KMS-11 (cell line): ENCODE data around the gene TPRN.

Source experiments
- H2AFZ ChIP-seq: fragments of 200-600 bp; sonication (generic); 2 replicates; pipeline ENCODE4 v1.6.1; 2016; ENCODE audit warnings: antibody characterized with exemption, mixed run types, low read depth
- H3K27ac ChIP-seq: fragments of 200-600 bp; sonication (generic); 2 replicates; pipeline ENCODE4 v1.6.1; 2016; ENCODE audit warnings: mild to moderate bottlenecking, mixed run types
- H3K27me3 ChIP-seq: fragments of 200-600 bp; sonication (generic); 2 replicates; pipeline ENCODE4 v1.6.1; 2017; ENCODE audit warnings: mild to moderate bottlenecking, low read depth, mixed run types, moderate library complexity; ENCODE audit not compliant: insufficient read depth
- H3K36me3 ChIP-seq: fragments of 200-600 bp; sonication (generic); 2 replicates; pipeline ENCODE4 v1.6.1; 2017; ENCODE audit warnings: mild to moderate bottlenecking, mixed run types; ENCODE audit not compliant: insufficient read depth
- H3K4me1 ChIP-seq: fragments of 200-600 bp; sonication (generic); 2 replicates; pipeline ENCODE4 v1.6.1; 2016; ENCODE audit warnings: mild to moderate bottlenecking, low read depth, mixed run types; ENCODE audit not compliant: poor library complexity, severe bottlenecking
- H3K4me2 ChIP-seq: fragments of 200-600 bp; sonication (generic); 2 replicates; pipeline ENCODE4 v1.7.0; 2016; ENCODE audit warnings: mild to moderate bottlenecking, mixed run types
- H3K4me3 ChIP-seq: fragments of 200-600 bp; sonication (generic); IDR thresholded peaks from 2 replicates; pipeline ENCODE4 v1.6.1; 2017; ENCODE audit warnings: low read depth, low read length, mixed read lengths; ENCODE audit not compliant: insufficient read depth
- H3K79me2 ChIP-seq: fragments of 200-600 bp; sonication (generic); 2 replicates; pipeline ENCODE4 v1.6.1; 2016; ENCODE audit warnings: low read depth, mixed run types; ENCODE audit not compliant: insufficient read depth
- H3K9ac ChIP-seq: fragments of 200-600 bp; sonication (generic); 2 replicates; pipeline ENCODE4 v1.6.1; 2016; ENCODE audit warnings: mild to moderate bottlenecking, mixed run types
- H4K20me1 ChIP-seq: fragments of 200-600 bp; sonication (generic); 2 replicates; pipeline ENCODE4 v1.6.1; 2016; ENCODE audit warnings: mild to moderate bottlenecking, mixed run types; ENCODE audit not compliant: insufficient read depth
- CTCF ChIP-seq: fragments of 200-600 bp; sonication (generic); conservative IDR thresholded peaks from 2 replicates; pipeline ENCODE4 v1.6.1; 2017; ENCODE audit warnings: low read depth, mild to moderate bottlenecking, antibody characterized with exemption, low read length, moderate library complexity, mixed read lengths

The TPRN gene

GRCh38 chr9:137160716-137161557 lies 39.6 kb downstream of the TPRN start:
- H3K9ac ChIP-seq = no peak overlapping the region
- peaks cover 40% of the 10 kb centered on the region for H3K4me1 ChIP-seq
- no peaks in the 10 kb centered on the region for H4K20me1 ChIP-seq
- H3K79me2 ChIP-seq = no peaks in the 10 kb centered on the region
- H3K27me3 ChIP-seq = peaks cover 29% of the 10 kb centered on the region
- H3K4me3 ChIP-seq = no peak overlapping the region
- H3K27ac ChIP-seq = no peak overlapping the region
- no peak for TF ChIP-seq CTCF
- no peak overlapping the region for H3K4me2 ChIP-seq
- no peak overlapping the region for H2AFZ ChIP-seq
- H3K36me3 ChIP-seq = no peaks in the 10 kb centered on the region

- Histone ChIP-seq H3K4me2 (peak overlapping the region; percentile 63; the same call in 1 of the 2 replicates), H3K4me3 (no peak overlapping the region), H3K79me2 (no peaks in the 10 kb centered on the region), H2AFZ (no peak overlapping the region), H4K20me1 (no peaks in the 10 kb centered on the region), H3K27me3 (peaks cover 20% of the 10 kb centered on the region), H3K9ac (no peak overlapping the region), H3K27ac (no peak overlapping the region), H3K4me1 (peaks cover 40% of the 10 kb centered on the region), H3K36me3 (no peaks in the 10 kb centered on the region)
- TF ChIP-seq CTCF = no peak
Measured at GRCh38 chr9:137160054-137160425, 40.5 kb downstream of the TPRN start.

- no peak for TF ChIP-seq CTCF
- peak overlapping the region; percentile 63 for H3K4me2 ChIP-seq
- H4K20me1 ChIP-seq = no peaks in the 10 kb centered on the region
- peaks cover 40% of the 10 kb centered on the region for H3K4me1 ChIP-seq
- peaks cover 13% of the 10 kb centered on the region; the same call in 1 of the 2 replicates for H3K27me3 ChIP-seq
- H3K79me2 ChIP-seq = no peaks in the 10 kb centered on the region
- H3K4me3 ChIP-seq = no peak overlapping the region
- H2AFZ ChIP-seq = peak overlapping the region; percentile 44; the same call in 1 of the 2 replicates
- H3K36me3 ChIP-seq = no peaks in the 10 kb centered on the region
- no peak overlapping the region for H3K27ac ChIP-seq
- H3K9ac ChIP-seq = no peak overlapping the region
Measured at GRCh38 chr9:137159105-137160053, 41.2 kb downstream of the TPRN start.

GRCh38 chr9:137158625-137159024 lies 41.9 kb downstream of the TPRN start:
- Histone ChIP-seq H2AFZ (peak overlapping the region; percentile 44; the same call in 1 of the 2 replicates), H3K4me3 (no peak overlapping the region), H4K20me1 (no peaks in the 10 kb centered on the region), H3K4me2 (peak overlapping the region; percentile 63), H3K4me1 (peaks cover 40% of the 10 kb centered on the region), H3K36me3 (no peaks in the 10 kb centered on the region), H3K9ac (no peak overlapping the region), H3K27ac (no peak overlapping the region), H3K27me3 (peaks cover 10% of the 10 kb centered on the region; the same call in 1 of the 2 replicates), H3K79me2 (no peaks in the 10 kb centered on the region)
- TF ChIP-seq CTCF = no peak
